HepG2 (cell line): ENCODE results near the gene EPB41L2. TPM values are rescaled to one million over a fixed set of nuclear protein-coding genes. Genes with fewer than 3 reads are reported as not detected.
A peak's percentile ranks its signal among the peaks of the same experiment; 100 is the strongest.

Experiments used
- CEBPG ChIP-seq: IDR thresholded peaks from 2 replicates; pipeline ENCODE4 v1.6.1; 2016
- ESRRA ChIP-seq: sonication (generic); formaldehyde crosslinking; IDR thresholded peaks from 2 replicates; pipeline ENCODE4 v1.5.1; 2020; ENCODE audit warnings: mild to moderate bottlenecking, low read depth, missing genetic modification reagents
- ETV5 ChIP-seq: IDR thresholded peaks from 2 replicates; pipeline ENCODE4 v1.6.1; 2018; ENCODE audit warnings: missing biosample characterization, missing genetic modification reagents, inconsistent platforms, borderline replicate concordance
- EZH2 ChIP-seq: conservative IDR thresholded peaks from 2 replicates; pipeline ENCODE4 v1.6.1; 2012; ENCODE audit warnings: mild to moderate bottlenecking, low read depth, low read length, moderate library complexity
- FOXJ3 ChIP-seq: sonication (generic); formaldehyde crosslinking; IDR thresholded peaks from 2 replicates; pipeline ENCODE4 v1.4.0; 2020; ENCODE audit warnings: missing genetic modification reagents, mild to moderate bottlenecking, borderline replicate concordance
- KDM6A ChIP-seq: IDR thresholded peaks from 2 replicates; pipeline ENCODE4 v1.6.1; 2016; ENCODE audit warnings: low read depth
- MAF1 ChIP-seq: sonication (generic); formaldehyde crosslinking; IDR thresholded peaks from 2 replicates; pipeline ENCODE4 v1.5.0; 2020; ENCODE audit warnings: missing genetic modification reagents, borderline replicate concordance
- MTF2 ChIP-seq: sonication (generic); formaldehyde crosslinking; IDR thresholded peaks from 2 replicates; pipeline ENCODE4 v1.5.0; 2020; ENCODE audit warnings: missing genetic modification reagents, borderline replicate concordance
- NBN ChIP-seq: fragments of 450-650 bp; conservative IDR thresholded peaks from 2 replicates; pipeline ENCODE4 v1.6.1; 2017
- ONECUT2 ChIP-seq: sonication (generic); formaldehyde crosslinking; IDR thresholded peaks from 2 replicates; pipeline ENCODE4 v1.4.0; 2020; ENCODE audit warnings: missing genetic modification reagents
- RELA ChIP-seq: sonication (generic); formaldehyde crosslinking; IDR thresholded peaks from 2 replicates; pipeline ENCODE4 v1.4.0; 2020; ENCODE audit warnings: missing genetic modification reagents
- SIX4 ChIP-seq: sonication (generic); formaldehyde crosslinking; IDR thresholded peaks from 2 replicates; pipeline ENCODE4 v1.4.0; 2020; ENCODE audit warnings: missing genetic modification reagents
- TCF12 ChIP-seq, 2 experiments: fragments of 450-650 bp in 1 of 2; sonication (generic) in 1 of 2; formaldehyde crosslinking in 1 of 2; IDR thresholded peaks; 2 replicates each; pipeline versions ENCODE4 v1.6.1 to v1.8.0; 2017 to 2022; ENCODE audit warnings: antibody characterized with exemption in 1 of 2, mild to moderate bottlenecking in 1 of 2, missing genetic modification reagents in 1 of 2, moderate library complexity in 1 of 2
- ZBTB49 ChIP-seq: sonication (generic); formaldehyde crosslinking; IDR thresholded peaks from 2 replicates; pipeline ENCODE4 v1.4.0; 2020; ENCODE audit warnings: missing genetic modification reagents, borderline replicate concordance
- ZBTB7B ChIP-seq: sonication (generic); formaldehyde crosslinking; IDR thresholded peaks from 2 replicates; pipeline ENCODE4 v1.4.0; 2020; ENCODE audit warnings: missing genetic modification reagents
- ZMYM4 ChIP-seq: sonication (generic); formaldehyde crosslinking; IDR thresholded peaks from 2 replicates; pipeline ENCODE4 v1.8.1; 2023; ENCODE audit warnings: mild to moderate bottlenecking, missing genetic modification reagents
- ZNF292 ChIP-seq: sonication (generic); formaldehyde crosslinking; IDR thresholded peaks from 2 replicates; pipeline ENCODE4 v1.8.1; 2022; ENCODE audit warnings: mild to moderate bottlenecking, low read depth, missing genetic modification reagents, borderline replicate concordance
- ZNF331 ChIP-seq: sonication (generic); formaldehyde crosslinking; IDR thresholded peaks from 2 replicates; pipeline ENCODE4 v1.4.0; 2020; ENCODE audit warnings: missing genetic modification reagents
- ZNF558 ChIP-seq: sonication (generic); formaldehyde crosslinking; IDR thresholded peaks from 2 replicates; pipeline ENCODE4 v1.9.0; 2022; ENCODE audit warnings: mild to moderate bottlenecking, missing genetic modification reagents, borderline replicate concordance
- polyA plus RNA-seq, 8 experiments: library from polyadenylated mRNA; depleted of rRNA in 3 of 8; stranded (reverse) in 7 of 8; unstranded in 1 of 8; fragments of >200 nt; fragmentation: Illumina TruSeq in 4 of 8; extraction: Trizol in 4 of 8; gene quantifications; 2 replicates each; pipeline versions ENCODE4 v1.2.1 to v1.2.3, GENCODE V29; 2011 to 2016; ENCODE audit warnings: low read depth in 4 of 8, missing spikeins in 1 of 8, mixed read lengths in 1 of 8; ENCODE audit not compliant: insufficient read depth in 1 of 8
- total RNA-seq, 5 experiments: library from RNA; depleted of rRNA; stranded (reverse); fragments of >200 nt; fragmentation: Illumina TruSeq; extraction: Trizol; gene quantifications; 2 replicates each; pipeline ENCODE4 v1.2.3, GENCODE V29; 2016; ENCODE audit warnings: low read depth in 1 of 5
- TF ChIP-seq, protein P1 (sequence below): sonication (generic); formaldehyde crosslinking; IDR thresholded peaks from 2 replicates; pipeline ENCODE4 v1.4.0; 2020; ENCODE audit warnings: mild to moderate bottlenecking, missing genetic modification reagents
- TF ChIP-seq, protein P2 (sequence below): sonication (generic); formaldehyde crosslinking; IDR thresholded peaks from 2 replicates; pipeline ENCODE4 v1.4.0; 2020; ENCODE audit warnings: mild to moderate bottlenecking, missing genetic modification reagents

Gene EPB41L2
- total and polyA plus RNA-seq, 2 of the 13 experiments (the other 11 are each of a cell fraction or from before 2014, with no cell fraction given), result 41.7 to 56.4 TPM

DNA sequence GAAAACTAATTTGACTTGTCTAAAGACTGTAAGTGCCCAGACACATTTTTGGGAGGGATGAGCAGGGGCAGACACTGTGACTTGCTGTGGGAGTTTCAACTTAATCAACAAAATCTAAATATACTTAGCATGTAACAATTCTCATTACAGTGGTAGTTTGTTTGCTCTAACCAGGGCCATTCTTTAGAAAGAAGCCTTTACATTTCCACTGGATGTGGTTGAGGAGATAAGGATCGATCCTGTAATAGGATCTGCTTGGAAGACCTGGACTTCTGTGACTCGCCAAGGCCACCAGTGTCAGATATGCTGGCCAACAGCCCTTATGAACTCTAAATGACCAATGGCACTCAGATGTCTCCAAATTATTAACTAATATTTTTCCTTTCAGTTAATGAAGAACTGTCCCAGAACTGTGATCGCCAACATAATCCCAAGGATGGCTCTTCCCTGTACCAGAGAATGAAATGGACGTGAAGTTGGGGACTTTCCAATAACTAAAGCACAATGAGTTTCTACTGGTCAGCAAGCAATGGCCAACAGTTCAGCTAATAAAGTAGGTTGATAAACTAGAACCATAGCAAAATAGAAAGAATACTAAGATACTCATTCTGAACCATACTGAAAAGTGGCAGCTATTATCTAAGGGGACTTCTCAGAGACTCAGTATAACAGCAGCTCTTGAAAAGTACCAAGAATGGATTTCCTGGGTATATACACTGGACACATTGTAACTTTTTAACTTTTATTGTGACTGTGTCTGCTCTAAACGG, 228.4 kb downstream of the EPB41L2 start (continued):
- no peak for TF ChIP-seq KDM6A (CRISPR knock-in tag)
- TF ChIP-seq EZH2, result no peak
- 0 out of 2 replicates have a peak, but pooled peaks have one; percentile 29 for TF ChIP-seq ZNF292 (CRISPR knock-in tag)
- no peak for TF ChIP-seq MAF1 (CRISPR knock-in tag)
- no peak for TF ChIP-seq ZBTB49
- no peak for TF ChIP-seq ESRRA (CRISPR knock-in tag)
- TF ChIP-seq MTF2 (CRISPR knock-in tag), result no peak
- TF ChIP-seq ONECUT2 (CRISPR knock-in tag), result peak; percentile 92
- TF ChIP-seq RELA (CRISPR knock-in tag), result no peak
- TF ChIP-seq TCF12 (IDR thresholded peaks at IDR 0.05), result no peak
- TF ChIP-seq TCF12 (CRISPR knock-in tag; IDR thresholded peaks at IDR 0.05), result no peak
- no peak for TF ChIP-seq ZBTB7B (CRISPR knock-in tag)
- TF ChIP-seq CEBPG (CRISPR knock-in tag), result peak; percentile 34; the same call in 1 of the 2 replicates
- TF ChIP-seq FOXJ3 (CRISPR knock-in tag), result peak; percentile 57; the same call in 1 of the 2 replicates
- TF ChIP-seq ZNF331 (CRISPR knock-in tag), result no peak; the same call in 1 of the 2 replicates
- no peak for TF ChIP-seq NBN
- TF ChIP-seq, protein P1, sequence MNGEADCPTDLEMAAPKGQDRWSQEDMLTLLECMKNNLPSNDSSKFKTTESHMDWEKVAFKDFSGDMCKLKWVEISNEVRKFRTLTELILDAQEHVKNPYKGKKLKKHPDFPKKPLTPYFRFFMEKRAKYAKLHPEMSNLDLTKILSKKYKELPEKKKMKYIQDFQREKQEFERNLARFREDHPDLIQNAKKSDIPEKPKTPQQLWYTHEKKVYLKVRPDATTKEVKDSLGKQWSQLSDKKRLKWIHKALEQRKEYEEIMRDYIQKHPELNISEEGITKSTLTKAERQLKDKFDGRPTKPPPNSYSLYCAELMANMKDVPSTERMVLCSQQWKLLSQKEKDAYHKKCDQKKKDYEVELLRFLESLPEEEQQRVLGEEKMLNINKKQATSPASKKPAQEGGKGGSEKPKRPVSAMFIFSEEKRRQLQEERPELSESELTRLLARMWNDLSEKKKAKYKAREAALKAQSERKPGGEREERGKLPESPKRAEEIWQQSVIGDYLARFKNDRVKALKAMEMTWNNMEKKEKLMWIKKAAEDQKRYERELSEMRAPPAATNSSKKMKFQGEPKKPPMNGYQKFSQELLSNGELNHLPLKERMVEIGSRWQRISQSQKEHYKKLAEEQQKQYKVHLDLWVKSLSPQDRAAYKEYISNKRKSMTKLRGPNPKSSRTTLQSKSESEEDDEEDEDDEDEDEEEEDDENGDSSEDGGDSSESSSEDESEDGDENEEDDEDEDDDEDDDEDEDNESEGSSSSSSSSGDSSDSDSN (CRISPR knock-in tag), result peak; percentile 42; the same call in 1 of the 2 replicates
- TF ChIP-seq ETV5, result peak; percentile 43; the same call in 1 of the 2 replicates
- peak; percentile 95 for TF ChIP-seq ZMYM4 (CRISPR knock-in tag)
- TF ChIP-seq SIX4, result peak; percentile 96
- TF ChIP-seq, protein P2, sequence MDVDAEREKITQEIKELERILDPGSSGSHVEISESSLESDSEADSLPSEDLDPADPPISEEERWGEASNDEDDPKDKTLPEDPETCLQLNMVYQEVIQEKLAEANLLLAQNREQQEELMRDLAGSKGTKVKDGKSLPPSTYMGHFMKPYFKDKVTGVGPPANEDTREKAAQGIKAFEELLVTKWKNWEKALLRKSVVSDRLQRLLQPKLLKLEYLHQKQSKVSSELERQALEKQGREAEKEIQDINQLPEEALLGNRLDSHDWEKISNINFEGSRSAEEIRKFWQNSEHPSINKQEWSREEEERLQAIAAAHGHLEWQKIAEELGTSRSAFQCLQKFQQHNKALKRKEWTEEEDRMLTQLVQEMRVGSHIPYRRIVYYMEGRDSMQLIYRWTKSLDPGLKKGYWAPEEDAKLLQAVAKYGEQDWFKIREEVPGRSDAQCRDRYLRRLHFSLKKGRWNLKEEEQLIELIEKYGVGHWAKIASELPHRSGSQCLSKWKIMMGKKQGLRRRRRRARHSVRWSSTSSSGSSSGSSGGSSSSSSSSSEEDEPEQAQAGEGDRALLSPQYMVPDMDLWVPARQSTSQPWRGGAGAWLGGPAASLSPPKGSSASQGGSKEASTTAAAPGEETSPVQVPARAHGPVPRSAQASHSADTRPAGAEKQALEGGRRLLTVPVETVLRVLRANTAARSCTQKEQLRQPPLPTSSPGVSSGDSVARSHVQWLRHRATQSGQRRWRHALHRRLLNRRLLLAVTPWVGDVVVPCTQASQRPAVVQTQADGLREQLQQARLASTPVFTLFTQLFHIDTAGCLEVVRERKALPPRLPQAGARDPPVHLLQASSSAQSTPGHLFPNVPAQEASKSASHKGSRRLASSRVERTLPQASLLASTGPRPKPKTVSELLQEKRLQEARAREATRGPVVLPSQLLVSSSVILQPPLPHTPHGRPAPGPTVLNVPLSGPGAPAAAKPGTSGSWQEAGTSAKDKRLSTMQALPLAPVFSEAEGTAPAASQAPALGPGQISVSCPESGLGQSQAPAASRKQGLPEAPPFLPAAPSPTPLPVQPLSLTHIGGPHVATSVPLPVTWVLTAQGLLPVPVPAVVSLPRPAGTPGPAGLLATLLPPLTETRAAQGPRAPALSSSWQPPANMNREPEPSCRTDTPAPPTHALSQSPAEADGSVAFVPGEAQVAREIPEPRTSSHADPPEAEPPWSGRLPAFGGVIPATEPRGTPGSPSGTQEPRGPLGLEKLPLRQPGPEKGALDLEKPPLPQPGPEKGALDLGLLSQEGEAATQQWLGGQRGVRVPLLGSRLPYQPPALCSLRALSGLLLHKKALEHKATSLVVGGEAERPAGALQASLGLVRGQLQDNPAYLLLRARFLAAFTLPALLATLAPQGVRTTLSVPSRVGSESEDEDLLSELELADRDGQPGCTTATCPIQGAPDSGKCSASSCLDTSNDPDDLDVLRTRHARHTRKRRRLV (CRISPR knock-in tag), result 0 out of 2 replicates have a peak, but pooled peaks have one; percentile 20
- TF ChIP-seq ZNF558 (CRISPR knock-in tag), result no peak
